C4-2B (cell line): Measurements from ENCODE around the gene UTF1.

Experiments used
- ZFX ChIP-seq: fragments of 450-650 bp; IDR thresholded peaks from 2 replicates; pipeline ENCODE4 v1.6.1; 2017
- TF ChIP-seq, protein P1 (sequence below): fragments of 450-650 bp; conservative IDR thresholded peaks from 2 replicates; pipeline ENCODE4 v1.5.1; 2017; ENCODE audit warnings: mild to moderate bottlenecking

DNA sequence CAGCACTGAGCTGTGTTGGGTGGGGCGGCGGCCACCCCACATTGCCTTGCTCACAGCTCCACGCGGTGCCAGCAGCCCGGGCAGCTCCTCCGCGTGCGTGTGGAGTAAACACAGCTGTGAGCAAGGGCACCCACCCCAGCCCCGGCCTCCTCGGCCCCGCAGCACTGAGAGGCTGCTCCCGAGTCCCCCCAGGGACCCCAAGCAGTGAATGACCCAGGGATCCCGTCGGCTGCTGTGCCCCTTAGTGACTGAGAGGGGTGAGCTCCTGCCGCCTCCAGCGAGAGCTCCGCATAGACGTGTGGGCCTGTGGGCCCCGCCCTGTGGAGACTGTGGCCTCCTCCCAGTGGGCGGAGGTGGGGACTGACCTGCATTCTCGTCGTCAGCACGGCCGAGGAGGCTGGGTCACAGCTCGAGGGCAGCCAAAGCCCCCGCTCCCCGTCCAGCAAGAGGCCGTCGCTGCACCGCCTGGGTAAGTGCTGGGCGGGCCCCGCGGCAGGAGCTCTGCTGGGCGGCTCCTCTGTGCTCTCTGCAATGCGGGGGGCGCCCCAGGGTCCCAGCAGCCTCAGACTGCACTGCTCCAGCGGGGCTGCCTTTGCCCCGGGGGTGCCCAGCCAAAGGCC is 29.9 kb upstream of the UTF1 start:
- TF ChIP-seq, protein P1, sequence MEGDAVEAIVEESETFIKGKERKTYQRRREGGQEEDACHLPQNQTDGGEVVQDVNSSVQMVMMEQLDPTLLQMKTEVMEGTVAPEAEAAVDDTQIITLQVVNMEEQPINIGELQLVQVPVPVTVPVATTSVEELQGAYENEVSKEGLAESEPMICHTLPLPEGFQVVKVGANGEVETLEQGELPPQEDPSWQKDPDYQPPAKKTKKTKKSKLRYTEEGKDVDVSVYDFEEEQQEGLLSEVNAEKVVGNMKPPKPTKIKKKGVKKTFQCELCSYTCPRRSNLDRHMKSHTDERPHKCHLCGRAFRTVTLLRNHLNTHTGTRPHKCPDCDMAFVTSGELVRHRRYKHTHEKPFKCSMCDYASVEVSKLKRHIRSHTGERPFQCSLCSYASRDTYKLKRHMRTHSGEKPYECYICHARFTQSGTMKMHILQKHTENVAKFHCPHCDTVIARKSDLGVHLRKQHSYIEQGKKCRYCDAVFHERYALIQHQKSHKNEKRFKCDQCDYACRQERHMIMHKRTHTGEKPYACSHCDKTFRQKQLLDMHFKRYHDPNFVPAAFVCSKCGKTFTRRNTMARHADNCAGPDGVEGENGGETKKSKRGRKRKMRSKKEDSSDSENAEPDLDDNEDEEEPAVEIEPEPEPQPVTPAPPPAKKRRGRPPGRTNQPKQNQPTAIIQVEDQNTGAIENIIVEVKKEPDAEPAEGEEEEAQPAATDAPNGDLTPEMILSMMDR = no peak
- TF ChIP-seq ZFX = no peak
